HFF-Myc (cell line): ENCODE data around the gene CERS4.
A peak's percentile ranks its signal among the peaks of the same experiment; 100 is the strongest.

Experiments
- DNase-seq: peaks from one replicate; pipeline ENCODE4 v3.0.0-alpha.2; 2011; ENCODE audit warnings: low read depth; ENCODE audit errors: extremely low read depth
- H3K4me3 ChIP-seq: replicated peaks from 2 replicates; pipeline ENCODE4 v1.5.1; 2011; ENCODE audit warnings: low read depth, mild to moderate bottlenecking, control low read depth, low read length
- TF ChIP-seq, protein P1 (sequence below): IDR thresholded peaks from 2 replicates; pipeline ENCODE4 v1.5.1; 2012; ENCODE audit warnings: mild to moderate bottlenecking, low read depth, low read length, control low read depth; ENCODE audit errors: missing control alignments

The CERS4 gene

DNA sequence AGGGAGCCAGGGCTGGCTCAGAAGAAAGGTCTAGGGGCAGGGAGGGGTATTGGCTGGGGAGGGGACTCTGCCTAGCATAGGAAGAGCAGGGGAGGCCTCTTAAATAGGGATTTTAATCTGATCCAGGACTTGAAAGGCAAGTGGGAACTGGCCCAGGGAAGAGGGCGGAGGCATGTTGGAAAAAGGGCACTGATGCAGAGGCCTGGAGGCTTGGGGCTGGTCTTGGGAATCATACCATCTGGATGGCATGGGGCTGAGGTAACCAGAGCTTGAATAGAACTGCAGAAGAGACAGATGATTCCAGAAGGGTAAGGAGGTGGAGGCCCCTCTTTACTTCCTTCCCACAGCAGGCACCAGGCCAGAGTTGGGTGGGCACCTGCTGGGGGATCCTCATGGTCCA, 29.1 kb downstream of the CERS4 start:
- DNase-seq = no peak
- TF ChIP-seq, protein P1, sequence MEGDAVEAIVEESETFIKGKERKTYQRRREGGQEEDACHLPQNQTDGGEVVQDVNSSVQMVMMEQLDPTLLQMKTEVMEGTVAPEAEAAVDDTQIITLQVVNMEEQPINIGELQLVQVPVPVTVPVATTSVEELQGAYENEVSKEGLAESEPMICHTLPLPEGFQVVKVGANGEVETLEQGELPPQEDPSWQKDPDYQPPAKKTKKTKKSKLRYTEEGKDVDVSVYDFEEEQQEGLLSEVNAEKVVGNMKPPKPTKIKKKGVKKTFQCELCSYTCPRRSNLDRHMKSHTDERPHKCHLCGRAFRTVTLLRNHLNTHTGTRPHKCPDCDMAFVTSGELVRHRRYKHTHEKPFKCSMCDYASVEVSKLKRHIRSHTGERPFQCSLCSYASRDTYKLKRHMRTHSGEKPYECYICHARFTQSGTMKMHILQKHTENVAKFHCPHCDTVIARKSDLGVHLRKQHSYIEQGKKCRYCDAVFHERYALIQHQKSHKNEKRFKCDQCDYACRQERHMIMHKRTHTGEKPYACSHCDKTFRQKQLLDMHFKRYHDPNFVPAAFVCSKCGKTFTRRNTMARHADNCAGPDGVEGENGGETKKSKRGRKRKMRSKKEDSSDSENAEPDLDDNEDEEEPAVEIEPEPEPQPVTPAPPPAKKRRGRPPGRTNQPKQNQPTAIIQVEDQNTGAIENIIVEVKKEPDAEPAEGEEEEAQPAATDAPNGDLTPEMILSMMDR = no peak
- H3K4me3 ChIP-seq = no peak overlapping the region

DNA sequence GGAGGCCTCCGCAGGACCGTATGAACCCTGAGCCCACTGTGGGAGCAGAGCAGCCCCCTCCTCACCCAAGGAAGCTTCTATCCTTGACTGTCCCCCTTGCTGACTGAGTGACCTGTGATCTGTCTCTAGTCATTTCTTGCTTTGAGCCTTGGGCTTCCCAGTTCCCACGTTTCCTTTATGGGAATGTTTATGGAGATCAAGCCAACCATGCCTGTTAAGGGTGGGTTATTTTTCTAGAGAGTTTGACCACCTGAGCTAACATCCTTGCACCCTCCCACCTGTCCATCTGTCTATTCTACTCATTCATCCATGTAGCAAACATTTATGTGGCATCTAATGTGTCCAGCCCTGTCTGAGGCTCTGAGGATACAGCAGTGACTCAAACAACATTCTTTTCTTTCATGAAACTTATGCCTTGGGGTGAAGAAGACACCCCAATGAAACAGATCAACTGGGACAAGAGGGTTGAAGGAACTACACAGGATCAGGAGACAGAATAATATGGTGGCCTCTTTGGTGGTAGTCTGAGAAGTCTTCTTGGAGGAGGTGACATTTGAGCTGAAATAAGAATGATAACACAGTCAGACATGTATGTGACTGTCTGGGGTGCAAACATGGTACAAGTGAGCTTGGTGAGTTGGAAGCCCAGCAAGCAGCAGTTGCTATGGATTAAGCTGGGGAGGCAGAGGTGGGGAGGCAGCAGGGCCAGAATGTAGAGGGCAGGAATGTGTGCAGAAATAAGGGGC, 30.5 kb downstream of the CERS4 start:
- TF ChIP-seq, protein P1 = no peak
- DNase-seq = no peak
- H3K4me3 ChIP-seq = no peak overlapping the region

DNA sequence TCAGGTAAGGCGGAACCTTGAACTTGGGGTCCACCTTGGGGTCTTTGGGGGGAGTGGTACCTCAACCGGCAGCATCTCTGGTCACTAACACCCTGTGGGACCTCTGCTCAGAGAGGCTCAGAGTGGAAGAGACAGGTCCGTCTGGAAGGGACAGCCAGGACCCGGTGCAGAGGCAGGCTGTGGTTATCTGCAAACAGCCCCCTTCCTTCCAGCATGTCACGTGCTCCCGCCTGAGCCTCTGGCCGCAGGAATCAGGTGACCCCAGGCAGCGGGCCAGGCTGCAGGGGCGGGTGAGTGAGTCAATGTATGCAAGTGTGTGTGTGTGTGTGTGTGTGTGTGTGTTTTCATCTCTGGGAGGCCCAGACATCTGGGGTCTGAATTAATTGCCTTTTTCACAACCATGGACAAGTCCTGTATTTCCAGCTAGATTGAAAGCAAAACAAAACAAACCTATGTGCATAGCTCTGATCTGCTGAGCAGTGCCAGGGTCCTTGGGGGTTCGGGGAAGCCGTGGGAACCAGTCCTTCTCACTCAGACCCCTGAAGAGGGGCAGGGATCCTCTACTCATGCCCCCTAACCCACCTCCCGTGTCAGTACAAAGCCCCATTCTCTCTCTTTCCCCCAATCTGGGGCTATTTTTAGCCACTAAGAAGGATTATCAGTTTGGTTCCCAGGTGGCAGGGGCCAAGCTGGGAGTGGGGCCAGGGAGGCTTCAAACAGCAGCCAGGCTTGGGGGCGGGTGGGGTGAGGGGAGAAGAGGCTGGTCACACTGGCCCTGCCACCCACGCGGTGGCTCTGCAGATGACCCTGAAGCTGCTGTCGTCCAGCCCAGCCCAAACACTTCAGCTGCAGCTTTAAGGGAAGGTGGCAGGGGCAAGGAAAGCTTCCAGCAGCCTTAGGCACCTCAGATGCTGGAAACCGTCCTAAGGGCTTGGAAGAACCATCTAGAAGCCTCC, 31.4 kb downstream of the CERS4 start:
- peak; percentile 63 for DNase-seq
- TF ChIP-seq, protein P1 = no peak
- no peak overlapping the region for H3K4me3 ChIP-seq

DNA sequence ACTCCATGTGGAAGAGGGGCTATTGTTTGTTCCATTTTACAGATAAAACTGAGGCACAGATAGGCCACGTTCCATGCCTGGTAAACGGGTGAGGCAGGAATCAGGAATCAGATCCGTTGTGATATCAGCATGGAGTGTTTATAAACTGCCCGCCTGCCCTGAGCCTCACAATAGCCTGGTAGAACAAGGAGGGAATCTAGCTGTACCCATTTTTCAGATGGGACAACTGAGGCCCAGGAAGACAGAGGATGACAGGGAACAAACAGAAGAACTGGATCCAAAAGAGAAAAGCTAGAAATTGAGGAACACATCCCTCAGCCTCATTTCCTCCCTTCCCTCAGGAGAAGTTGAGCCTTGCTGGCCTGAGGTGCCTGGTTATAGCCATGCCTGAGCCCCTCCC, 32.5 kb downstream of the CERS4 start:
- TF ChIP-seq, protein P1 = no peak
- no peak overlapping the region for H3K4me3 ChIP-seq

DNA sequence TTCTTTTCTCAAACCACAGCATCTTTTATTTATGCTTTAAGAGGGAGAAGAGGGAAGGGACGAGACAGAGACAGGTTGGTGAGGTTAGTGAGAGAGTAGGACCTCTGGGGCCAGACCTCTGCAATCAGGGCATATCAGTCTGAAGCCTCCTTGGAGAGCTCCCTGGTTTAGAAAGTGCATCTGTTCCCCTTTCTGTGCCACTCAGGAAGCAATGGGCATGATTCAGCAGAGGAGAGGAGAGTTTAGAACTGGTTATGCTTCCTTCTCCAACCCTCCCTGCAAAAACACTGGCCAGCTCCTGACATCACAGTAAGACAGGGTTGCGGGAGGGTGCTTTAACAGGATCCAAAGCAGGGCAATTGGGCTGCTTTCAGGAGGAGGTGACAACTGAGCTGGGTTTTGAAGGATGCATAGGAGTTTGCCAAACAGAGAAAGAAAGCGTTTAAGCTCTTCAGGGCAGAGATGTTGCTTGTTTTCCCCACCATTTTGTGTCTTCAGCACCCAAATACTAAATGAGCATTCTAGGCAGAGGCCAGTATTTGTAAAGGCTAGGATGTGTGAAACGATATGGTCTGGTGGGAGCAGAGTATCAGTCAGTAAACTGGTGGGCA, 33.1 kb downstream of the CERS4 start:
- no peak overlapping the region for H3K4me3 ChIP-seq
- TF ChIP-seq, protein P1 = no peak
- no peak for DNase-seq

More for the DNA sequence above, 32.5 kb downstream of the CERS4 start:
- DNase-seq = no peak

DNA sequence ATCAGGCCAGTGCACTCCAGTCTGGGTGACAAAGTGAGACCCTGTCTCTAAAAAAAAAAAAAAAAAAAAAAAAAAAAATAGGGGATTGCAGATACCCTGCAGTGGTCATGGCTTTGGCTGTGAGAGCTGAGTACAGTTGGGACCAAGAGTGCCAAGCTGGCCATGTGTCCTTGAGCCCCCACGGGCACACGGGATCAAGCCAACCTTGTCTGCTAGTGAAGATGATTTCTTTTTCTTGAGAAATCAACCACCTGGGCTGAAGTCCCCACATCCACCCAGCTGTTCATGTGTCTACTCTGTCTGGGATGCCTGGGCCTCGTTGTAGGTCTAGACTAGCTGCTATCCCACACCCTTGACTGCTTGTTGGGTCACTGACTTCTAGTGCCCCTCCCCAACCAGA, 34.0 kb downstream of the CERS4 start:
- TF ChIP-seq, protein P1 = no peak
- no peak overlapping the region for H3K4me3 ChIP-seq
- DNase-seq = no peak
